ENCODE data around the gene CPS1. TPM values are rescaled to one million over a fixed set of nuclear protein-coding genes. Genes with fewer than 3 reads are reported as not detected.

Gene CPS1
- total and polyA plus RNA-seq, 2 of the 4 experiments (the other 2 are of a cell fraction) = 5.4 to 20.1 TPM

DNA sequence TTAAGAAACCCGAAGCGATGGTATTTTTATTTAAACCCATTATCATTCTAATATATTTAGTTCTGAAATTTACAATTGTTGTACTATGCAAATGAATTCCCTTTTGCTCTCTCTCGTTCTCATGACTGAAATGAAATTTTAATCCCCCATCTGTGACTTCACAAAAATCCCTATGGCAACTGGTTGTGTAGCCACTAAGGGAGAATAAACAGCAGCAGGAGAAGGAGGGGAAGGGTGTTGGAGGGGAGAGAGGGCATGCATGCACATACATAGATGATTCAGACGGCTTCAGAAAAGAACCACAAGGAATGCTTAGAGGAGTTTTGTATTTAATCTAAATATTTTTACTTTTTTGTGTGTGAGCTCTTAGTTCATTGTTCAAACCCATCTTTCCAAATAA, 36.8 kb downstream of the CPS1 start:
- Histone ChIP-seq H3K4ac (ENCODE audit: low read depth, low read length) (no peak overlapping the region), H3K56ac (ENCODE audit: extremely low read depth, insufficient read depth, low read length) (no peak overlapping the region), H3K9me3 (ENCODE audit: control insufficient read depth, insufficient read depth, low read length) (no peaks in the 10 kb centered on the region; the same call in 1 of the 2 replicates), H3K4me2 (ENCODE audit: low read depth, low read length) (no peak overlapping the region), H2AK9ac (replicated peaks; ENCODE audit: low read depth, low read length, poor library complexity) (no peak overlapping the region), H4K8ac (ENCODE audit: low read depth in 2 of 2, low read length in 2 of 2) (no peak overlapping the region), H2AK5ac (ENCODE audit: low read depth, low read length) (no peak overlapping the region), H4K5ac (ENCODE audit: low read depth, low read length) (no peak overlapping the region), H3K27me3 (ENCODE audit: control insufficient read depth, insufficient read depth, low read length) (no peaks in the 10 kb centered on the region), H3K79me1 (ENCODE audit: low read depth in 1 of 2, low read length in 2 of 2) (no peaks in the 10 kb centered on the region), H3K9me1 (ENCODE audit: insufficient read depth, low read length) (no peaks in the 10 kb centered on the region), H3K18ac (ENCODE audit: low read depth, low read length) (no peak overlapping the region), H2BK20ac (ENCODE audit: low read depth, low read length) (no peak overlapping the region), H2BK15ac (ENCODE audit: low read depth, low read length) (no peak overlapping the region), H3K36me3 (ENCODE audit: control insufficient read depth, insufficient read depth, low read length) (no peaks in the 10 kb centered on the region), H3K23ac (ENCODE audit: low read depth, low read length) (no peak overlapping the region), H3K9ac (ENCODE audit: low read depth, low read length) (no peak overlapping the region), H3K4me1 (ENCODE audit: control insufficient read depth, insufficient read depth, low read length) (no peaks in the 10 kb centered on the region), H2BK5ac (ENCODE audit: low read depth, low read length, poor library complexity, severe bottlenecking) (no peak overlapping the region), H2BK120ac (ENCODE audit: low read depth, low read length) (no peak overlapping the region), H3K4me3 (ENCODE audit: insufficient read depth, low read depth, low read length) (no peak overlapping the region), H4K91ac (ENCODE audit: insufficient read depth, low read depth, low read length) (no peak overlapping the region), H4K20me1 (ENCODE audit: insufficient read depth, low read length) (no peaks in the 10 kb centered on the region), H2AFZ (replicated peaks; ENCODE audit: low read length, poor library complexity) (no peak overlapping the region), H3K27ac (ENCODE audit: insufficient read depth, low read length) (no peak overlapping the region), H3K14ac (replicated peaks; ENCODE audit: low read depth, low read length) (no peak overlapping the region)
- peak; percentile 49; the same call in 1 of the 2 replicates for ATAC-seq (ENCODE audit: low read depth)
- WGBS, 2 experiments (ENCODE audit: extremely low coverage in 2 of 2, insufficient read length in 1 of 2) = no CpG with 5 or more reads among the region's 4 CpGs
- TF ChIP-seq CHD1 (IDR thresholded peaks at IDR 0.05; ENCODE audit: low read depth, low read length) (no peak), MAZ (IDR thresholded peaks at IDR 0.05; ENCODE audit: borderline replicate concordance, low read depth, low read length) (no peak), NFE2L2 (IDR thresholded peaks at IDR 0.05; ENCODE audit: low read depth, low read length) (no peak), MAFK (IDR thresholded peaks at IDR 0.05; ENCODE audit: low read depth, low read length) (no peak), FOS (IDR thresholded peaks at IDR 0.05; ENCODE audit: low read depth, low read length) (peak; percentile 5; the same call in 1 of the 2 replicates), RCOR1 (IDR thresholded peaks at IDR 0.05; ENCODE audit: insufficient replicate concordance, low read length) (no peak), RAD21 (IDR thresholded peaks at IDR 0.05; ENCODE audit: low read length) (no peak), SMC3 (IDR thresholded peaks at IDR 0.05; ENCODE audit: low read depth, low read length) (no peak)
- TF ChIP-seq, protein P1, sequence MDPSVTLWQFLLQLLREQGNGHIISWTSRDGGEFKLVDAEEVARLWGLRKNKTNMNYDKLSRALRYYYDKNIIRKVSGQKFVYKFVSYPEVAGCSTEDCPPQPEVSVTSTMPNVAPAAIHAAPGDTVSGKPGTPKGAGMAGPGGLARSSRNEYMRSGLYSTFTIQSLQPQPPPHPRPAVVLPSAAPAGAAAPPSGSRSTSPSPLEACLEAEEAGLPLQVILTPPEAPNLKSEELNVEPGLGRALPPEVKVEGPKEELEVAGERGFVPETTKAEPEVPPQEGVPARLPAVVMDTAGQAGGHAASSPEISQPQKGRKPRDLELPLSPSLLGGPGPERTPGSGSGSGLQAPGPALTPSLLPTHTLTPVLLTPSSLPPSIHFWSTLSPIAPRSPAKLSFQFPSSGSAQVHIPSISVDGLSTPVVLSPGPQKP (IDR thresholded peaks at IDR 0.05; ENCODE audit: borderline replicate concordance, low read depth, low read length) = no peak
- dilution Hi-C loops (cut with HindIII; ENCODE audit: low sequenced_read_pairs, unreplicated experiment) = no loop called here
- peak; percentile 67 for DNase-seq
- POLR2A ChIA-PET (ENCODE audit: unreplicated experiment) = no interaction called here
- in situ Hi-C loops (cut with MboI; ENCODE audit: low sequenced_read_pairs) = no loop called here
- CTCF ChIA-PET = no interaction called here
- intact Hi-C loops (cut with micrococcal nuclease) = no loop called here
- no TSS peak for BruUV-seq (replicated peaks)

Measured in IMR-90 (cell line).